Activated CD8-positive, alpha-beta memory T cell treated with anti-CD3 and anti-CD28 coated beads for 1 hour (primary cell): ENCODE results near the gene OPRM1.
"Not testable (repeated sequence)": the region's sequence is repeated elsewhere in the genome, so short reads cannot be mapped to it uniquely, and the experiment has no call there.

Experiments
- DNase-seq, 2 donors: peaks; one replicate each; pipeline ENCODE4 v3.0.0-alpha.2; 2020; ENCODE audit warnings: low read depth in 1 of 2; ENCODE audit errors: extremely low read depth in 1 of 2

The OPRM1 gene

DNA sequence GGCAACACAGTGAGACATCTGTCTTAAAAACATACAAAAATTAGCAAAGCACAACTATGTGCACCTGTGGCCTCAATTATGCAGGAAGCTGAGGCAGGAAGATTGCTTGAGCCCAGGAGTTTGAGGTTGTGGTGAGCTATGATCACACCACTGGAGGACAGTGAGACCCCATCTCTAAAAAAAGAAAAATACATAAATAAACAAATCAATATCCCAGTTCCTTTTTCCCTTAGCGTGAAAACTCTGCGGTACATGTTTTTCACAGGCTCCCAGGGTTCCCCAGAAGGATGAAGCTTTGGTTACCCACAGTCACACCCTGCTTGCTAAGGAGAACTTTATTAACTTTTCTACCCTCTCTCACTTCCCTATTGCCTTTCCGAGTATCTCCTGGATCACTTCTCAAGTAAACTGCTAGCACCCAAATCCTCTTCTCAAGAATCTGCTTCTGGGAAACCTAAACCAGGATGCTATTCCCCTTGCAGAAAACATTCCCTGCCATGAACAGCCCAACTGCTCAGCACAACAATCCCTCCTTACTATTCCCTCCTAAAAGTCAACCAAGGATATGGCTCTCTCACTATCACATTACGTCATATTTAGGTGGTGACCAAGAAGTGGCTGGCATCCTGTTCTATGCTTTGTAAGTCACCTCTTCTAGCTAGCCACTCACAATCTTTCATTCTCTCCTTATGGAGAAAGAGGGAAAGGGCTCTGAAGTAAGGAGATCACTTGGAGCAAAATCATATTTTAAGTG, 195.2 kb downstream of the OPRM1 start:
- no peak for DNase-seq

- DNase-seq = no peak
Measured at GRCh38 chr6:154236646-154237301, 197.7 kb downstream of the OPRM1 start.

- no peak for DNase-seq
Measured at GRCh38 chr6:154238831-154239230, 199.8 kb downstream of the OPRM1 start.

DNA sequence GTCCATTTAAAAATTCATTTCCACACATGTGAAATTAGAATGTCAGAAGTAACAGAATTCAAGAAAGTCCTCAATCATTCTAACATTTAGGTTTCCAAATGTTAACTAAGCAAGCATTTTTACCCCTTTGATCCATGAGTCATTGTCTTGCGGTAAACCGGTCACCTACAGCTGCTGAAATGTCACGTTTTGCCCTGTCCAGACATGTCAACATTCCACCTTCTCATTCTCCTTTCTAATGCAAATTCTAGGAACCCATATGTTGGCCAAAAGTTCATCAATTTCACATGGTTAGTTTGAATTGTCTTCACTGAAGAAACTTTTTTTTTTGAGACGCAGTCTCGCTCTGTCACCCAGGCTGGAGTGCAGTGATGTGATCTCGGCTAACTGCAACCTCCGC, 200.4 kb downstream of the OPRM1 start:
- no peak for DNase-seq

- not testable (repeated sequence) for DNase-seq
Measured at GRCh38 chr6:154241061-154241460, 202.0 kb downstream of the OPRM1 start.

- DNase-seq = no peak
Measured at GRCh38 chr6:154241581-154241980, 202.5 kb downstream of the OPRM1 start.

- no peak for DNase-seq
Measured at GRCh38 chr6:154242617-154243357, 203.7 kb downstream of the OPRM1 start.

DNA sequence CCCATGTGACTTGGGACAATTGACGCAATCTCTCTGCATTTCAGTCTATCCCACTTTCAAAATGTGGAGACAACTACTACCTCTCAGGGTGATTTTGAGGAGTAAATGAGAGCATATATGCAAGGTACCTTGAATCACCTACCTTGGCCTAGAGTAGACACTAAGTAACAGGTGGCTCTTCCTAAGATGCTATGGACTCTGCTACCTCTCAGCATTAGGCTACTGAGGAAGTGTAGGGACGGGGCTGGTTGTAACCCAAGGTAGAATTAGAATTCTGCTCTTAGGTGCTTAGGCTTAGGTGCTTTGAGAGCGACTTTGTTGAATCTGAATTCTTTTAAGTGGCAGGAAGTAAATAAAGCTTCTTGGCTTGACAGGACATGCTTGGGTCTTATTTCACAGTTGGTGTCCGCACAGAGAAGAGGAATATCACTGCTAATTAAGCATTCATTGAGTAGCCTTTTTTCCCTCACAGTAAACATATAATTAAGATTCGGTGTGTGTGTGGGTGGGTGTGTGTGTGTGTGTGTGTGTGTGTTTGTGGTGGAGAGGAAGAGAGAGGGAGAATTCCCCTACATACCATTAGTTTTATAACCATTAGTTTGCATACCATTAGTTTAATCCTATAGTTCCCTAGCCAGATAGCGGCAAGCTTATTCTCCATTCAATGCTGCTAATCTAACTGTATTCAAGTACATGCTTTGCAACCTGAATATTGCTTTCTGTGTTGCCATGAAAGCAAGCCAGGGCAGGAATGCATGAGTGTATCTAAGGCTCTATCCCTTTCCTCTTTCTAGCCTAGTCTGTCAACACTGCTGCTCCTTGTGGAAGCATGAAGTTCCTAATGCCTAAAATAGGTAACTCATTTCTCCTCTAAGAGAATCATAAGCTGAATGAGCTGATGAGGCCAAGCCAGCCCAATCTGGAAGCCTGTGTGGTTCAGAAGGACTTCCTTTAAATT, 205.0 kb downstream of the OPRM1 start:
- DNase-seq = no peak

- DNase-seq = no peak
Measured at GRCh38 chr6:154245506-154245905, 206.5 kb downstream of the OPRM1 start.

DNA sequence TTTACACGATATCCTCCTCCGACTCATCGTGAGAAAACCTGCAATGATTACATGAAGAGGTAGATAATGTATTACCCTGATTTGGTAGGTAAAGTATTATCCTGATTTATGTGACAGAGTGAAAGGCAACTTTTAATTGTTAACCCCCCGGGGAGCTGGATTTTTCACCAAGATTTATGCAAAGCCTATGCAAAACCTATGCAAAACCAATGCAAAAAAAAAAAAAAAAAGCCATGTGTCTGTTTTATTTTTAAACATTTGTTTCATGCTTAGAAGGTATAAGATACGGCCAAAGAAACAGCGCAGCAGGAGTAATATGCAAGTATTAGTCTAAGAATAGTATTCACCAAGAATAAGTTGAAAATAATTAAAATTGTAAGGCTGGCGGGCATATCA, 207.7 kb downstream of the OPRM1 start:
- no peak for DNase-seq

DNA sequence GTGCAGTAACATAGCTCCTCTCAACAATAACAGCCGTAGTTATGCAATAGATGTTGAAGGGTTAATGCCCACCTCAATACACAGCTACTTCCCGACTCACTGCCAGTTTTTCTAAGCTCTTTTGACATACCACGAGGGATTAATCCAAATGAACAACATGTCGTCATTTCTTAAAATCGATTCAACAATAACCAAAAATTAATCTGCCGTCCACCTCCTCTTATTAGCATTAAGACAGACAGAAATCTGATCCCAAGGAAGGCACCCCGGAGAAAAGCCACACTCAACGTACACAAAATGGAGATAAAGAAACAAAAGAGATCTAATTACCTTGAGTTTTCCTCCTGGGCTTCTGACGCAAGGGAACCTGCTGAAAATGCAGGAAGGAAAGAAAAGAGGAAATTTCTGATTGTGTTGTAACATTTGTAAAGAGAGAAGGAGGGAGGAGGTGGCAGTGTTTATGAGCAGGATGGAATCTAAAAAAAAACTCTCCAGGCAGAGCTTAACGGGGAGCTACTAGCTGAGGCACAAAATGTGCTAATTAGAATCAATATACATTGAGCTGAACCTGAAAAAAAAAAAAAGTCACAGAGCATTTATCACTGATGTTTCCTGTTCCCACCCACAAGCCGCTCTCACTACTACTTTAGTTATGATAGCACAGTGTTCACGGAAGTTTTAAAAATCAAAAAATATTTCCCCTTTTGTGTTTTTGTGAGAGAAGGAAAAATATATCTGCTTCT, 208.2 kb downstream of the OPRM1 start:
- DNase-seq = no peak

DNA sequence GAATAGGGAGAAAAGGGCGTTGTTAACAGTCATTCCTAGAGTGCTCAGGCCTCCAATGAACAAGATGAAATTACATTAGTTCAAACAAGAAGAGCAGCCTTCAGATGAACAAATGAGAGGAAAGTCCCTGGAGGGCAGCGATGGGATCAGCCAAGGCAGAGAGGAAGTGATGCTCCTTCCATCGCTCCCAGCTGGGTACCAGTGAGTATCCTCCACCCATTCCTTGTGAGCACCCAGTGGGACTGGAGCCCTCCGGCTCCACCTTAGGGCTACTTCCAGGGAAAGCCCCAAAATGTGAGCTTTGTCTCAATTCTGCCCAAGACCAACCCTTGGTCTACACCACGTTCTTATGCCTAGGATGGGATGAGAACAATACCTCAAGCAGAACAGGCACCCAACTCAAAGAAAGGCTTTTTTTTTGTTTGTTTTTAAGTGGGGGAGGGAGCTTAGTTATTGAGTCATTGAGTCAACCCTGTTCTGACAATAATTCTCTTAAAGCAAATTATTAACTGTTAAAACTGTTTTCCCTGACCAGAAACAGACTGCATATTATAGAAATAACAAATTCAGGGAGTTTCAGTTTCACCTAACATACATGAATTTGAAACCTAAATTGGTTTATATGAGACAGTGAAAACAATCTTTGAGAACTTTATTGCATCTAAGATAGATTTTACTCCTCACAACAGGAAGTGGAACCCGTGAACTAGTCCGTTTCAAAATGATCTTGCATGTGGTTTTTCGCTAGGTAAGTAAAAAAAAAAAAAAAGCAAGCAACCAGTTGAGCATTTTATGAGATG, 210.7 kb downstream of the OPRM1 start:
- DNase-seq = no peak

GRCh38 chr6:154251116-154251515, 212.1 kb downstream of the OPRM1 start:
- no peak for DNase-seq

- no peak for DNase-seq
Measured at GRCh38 chr6:154252678-154253077, 213.6 kb downstream of the OPRM1 start.

DNA sequence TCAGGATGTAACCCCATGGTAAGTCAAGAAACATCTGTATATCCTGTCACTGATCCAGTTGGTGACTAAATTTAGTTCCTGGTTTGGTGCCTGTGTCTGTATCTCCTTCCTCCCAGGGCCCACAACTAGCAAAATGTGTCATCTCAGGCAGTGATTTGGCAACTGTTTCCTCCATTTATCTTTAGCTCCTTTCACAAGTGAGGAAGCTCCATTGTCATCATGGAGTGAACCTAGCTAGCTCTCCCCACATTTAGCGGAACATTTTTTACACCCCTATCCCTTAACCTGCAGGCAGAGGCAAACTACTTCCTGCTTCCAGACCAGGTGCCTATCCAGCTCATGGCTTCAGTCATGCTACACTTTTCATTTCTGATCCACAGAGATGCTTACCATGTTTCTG, 218.0 kb downstream of the OPRM1 start:
- DNase-seq = no peak

DNA sequence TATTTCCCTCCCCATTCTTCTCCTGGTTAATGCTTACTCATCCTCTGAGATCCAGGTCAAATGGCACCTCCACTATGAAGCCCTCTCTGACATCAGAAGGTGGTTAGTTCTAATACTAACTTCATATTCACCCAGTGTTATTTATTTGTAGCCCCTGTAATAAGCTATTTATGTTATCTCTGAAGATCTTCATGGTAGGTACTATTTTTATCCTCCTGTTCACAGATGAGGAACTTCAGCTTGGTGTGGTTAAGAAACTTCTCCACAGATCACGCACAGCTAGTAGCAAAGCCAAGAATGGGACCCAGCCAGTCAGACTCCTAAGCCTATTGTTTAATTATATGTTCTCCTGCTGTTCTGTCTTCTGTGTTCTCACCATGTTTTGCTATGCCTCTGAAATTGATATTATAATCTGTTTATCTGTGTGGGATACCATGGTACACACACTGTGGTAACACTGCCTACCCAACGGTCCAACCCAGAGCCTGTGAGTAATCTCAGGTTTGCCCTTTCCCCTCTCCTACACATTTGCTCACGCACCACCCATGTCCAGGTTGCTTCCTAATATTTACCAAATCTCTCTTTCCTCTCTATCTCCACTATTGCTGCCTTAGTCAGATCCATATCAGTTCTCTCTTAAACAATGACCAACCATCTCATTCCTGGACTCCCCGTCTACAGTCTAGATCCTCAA, 219.2 kb downstream of the OPRM1 start:
- DNase-seq = no peak

GRCh38 chr6:154261688-154262397, 222.8 kb downstream of the OPRM1 start:
- DNase-seq = no peak

GRCh38 chr6:154266560-154267099, 227.6 kb downstream of the OPRM1 start:
- DNase-seq = no peak
